Endothelial cell of umbilical vein (primary cell): ENCODE measurements around the gene B3GNT7. TPM values are rescaled to one million over a fixed set of nuclear protein-coding genes. Genes with fewer than 3 reads are reported as not detected.

Experiments
- BruUV-seq: library from RNA; stranded (reverse); fragments of 400-500 nt; replicated peaks from 2 replicates; lab custom pipeline; 2021; lab: Mats Ljungman, UMichigan
- CTCF ChIA-PET: fragments of 300-600, 350-600 bp; sonication (Branson Sonifier 250); formaldehyde crosslinking; loops from one replicate; lab custom pipeline; 2021; ENCODE audit warnings: antibody characterized with exemption, inconsistent platforms; lab: Charles Lee
- POLR2A ChIA-PET: fragments of 300-600, 350-600 bp; sonication (Branson Sonifier 250); formaldehyde crosslinking; loops from one replicate; lab custom pipeline; 2021; ENCODE audit warnings: antibody characterized with exemption, inconsistent platforms; lab: Charles Lee
- DNase-seq: peaks from one replicate; pipeline ENCODE4 v3.0.0-alpha.2; 2011; ENCODE audit warnings: low read depth, low spot score
- FAIRE-seq: peaks from 2 replicates; lab custom pipeline; 2011; peaks lifted over from hg19 to GRCh38; lab: Jason Lieb, UNC
- H2AFZ ChIP-seq: 2 replicates; pipeline ENCODE4 v1.6.0; 2012; ENCODE audit warnings: low read depth, low read length, control low read depth, inconsistent platforms
- H3K27ac ChIP-seq: 2 replicates; pipeline ENCODE4 v1.5.1; 2011; ENCODE audit warnings: low read depth, mild to moderate bottlenecking, control low read depth, low read length, moderate library complexity; ENCODE audit not compliant: insufficient read depth
- H3K27me3 ChIP-seq, 2 experiments: 2 replicates each; pipeline versions ENCODE4 v1.6.0 to v1.6.1; 2011; ENCODE audit warnings: low read length in 2 of 2, mixed read lengths in 1 of 2; ENCODE audit not compliant: control insufficient read depth in 2 of 2, insufficient read depth in 2 of 2
- H3K36me3 ChIP-seq, 2 experiments: 2 replicates in 1 of 2; 3 replicates in 1 of 2; pipeline ENCODE4 v1.5.1; 2011; ENCODE audit warnings: low read length in 2 of 2, mild to moderate bottlenecking in 1 of 2, moderate library complexity in 1 of 2; ENCODE audit not compliant: control insufficient read depth in 2 of 2, insufficient read depth in 2 of 2; ENCODE audit errors: extremely low read depth in 1 of 2
- H3K4me1 ChIP-seq: 3 replicates; pipeline ENCODE4 v1.5.1; 2011; ENCODE audit warnings: mild to moderate bottlenecking, low read length; ENCODE audit not compliant: control insufficient read depth, insufficient read depth; ENCODE audit errors: extremely low read depth
- H3K4me2 ChIP-seq: 2 replicates; pipeline ENCODE4 v1.6.1; 2011; ENCODE audit warnings: low read length, control low read depth, mixed read lengths; ENCODE audit not compliant: insufficient read depth
- H3K4me3 ChIP-seq, 3 experiments: fragments of 200-600 bp in 1 of 3; sonication (generic), shearing (Covaris generic) in 1 of 3; replicated peaks in 1 of 3; 2 replicates each; pipeline ENCODE4 v1.5.1; 2011 to 2016; ENCODE audit warnings: control low read depth in 3 of 3, low read length in 3 of 3, mild to moderate bottlenecking in 2 of 3, inconsistent platforms in 1 of 3, low read depth in 1 of 3, moderate library complexity in 1 of 3; ENCODE audit not compliant: insufficient read depth in 1 of 3
- H3K79me2 ChIP-seq: 2 replicates; pipeline ENCODE4 v1.6.0; 2012; ENCODE audit warnings: low read length, inconsistent platforms; ENCODE audit not compliant: control insufficient read depth, insufficient read depth
- H3K9ac ChIP-seq: replicated peaks from 2 replicates; pipeline ENCODE3; 2011; ENCODE audit warnings: low read length, control low read depth; ENCODE audit not compliant: insufficient read depth; ENCODE audit errors: extremely low read depth
- H3K9me1 ChIP-seq: replicated peaks from 3 replicates; pipeline ENCODE4 v1.6.0; 2011; ENCODE audit warnings: mild to moderate bottlenecking, low read length; ENCODE audit not compliant: control insufficient read depth, insufficient read depth; ENCODE audit errors: extremely low read depth
- H3K9me3 ChIP-seq: replicated peaks from 2 replicates; pipeline ENCODE4 v1.5.1; 2012; ENCODE audit warnings: low read length, inconsistent platforms; ENCODE audit not compliant: control insufficient read depth, insufficient read depth
- H4K20me1 ChIP-seq: replicated peaks from 2 replicates; pipeline ENCODE3; 2011; ENCODE audit warnings: mild to moderate bottlenecking, low read length; ENCODE audit not compliant: control insufficient read depth, insufficient read depth; ENCODE audit errors: extremely low read depth
- FOS ChIP-seq: IDR thresholded peaks from 2 replicates; pipeline ENCODE4 v1.6.1; 2011; ENCODE audit warnings: mild to moderate bottlenecking, low read length, moderate library complexity, borderline replicate concordance; ENCODE audit not compliant: insufficient read depth
- GATA2 ChIP-seq: IDR thresholded peaks from 2 replicates; pipeline ENCODE4 v1.7.0; 2011; ENCODE audit warnings: low read depth, mild to moderate bottlenecking, moderate library complexity, mixed read lengths, low read length; ENCODE audit not compliant: insufficient read length, insufficient read depth
- JUN ChIP-seq: IDR thresholded peaks from 2 replicates; pipeline ENCODE4 v1.6.1; 2011; ENCODE audit warnings: borderline replicate concordance, low read depth; ENCODE audit not compliant: insufficient read length, insufficient read depth
- MYC ChIP-seq: IDR thresholded peaks from one replicate; pipeline ENCODE4 v1.6.1; 2011; ENCODE audit warnings: mild to moderate bottlenecking, low read depth, low read length
- POLR2A ChIP-seq: IDR thresholded peaks from 2 replicates; pipeline ENCODE4 v1.6.1; 2012; ENCODE audit warnings: low read depth, mild to moderate bottlenecking, control low read depth, low read length
- POLR2AphosphoS5 ChIP-seq: IDR thresholded peaks from 2 replicates; pipeline ENCODE4 v1.6.1; 2012; ENCODE audit warnings: low read depth, mild to moderate bottlenecking, control low read depth, low read length, moderate library complexity; ENCODE audit not compliant: insufficient read depth
- dilution Hi-C: fragments of 300-500 bp; cut with MboI; formaldehyde crosslinking; loops from one replicate; pipeline ENCODE4 v1.15.0; 2019; ENCODE audit warnings: low sequenced_read_pairs; ENCODE audit not compliant: extremely low pct_ligation_motif_present
- intact Hi-C: fragments of 100-400 bp; cut with micrococcal nuclease; formaldehyde crosslinking; loops from one replicate; pipeline ENCODE4 v1.10.0; 2022
- polyA plus RNA-seq, 4 experiments: library from polyadenylated mRNA; depleted of rRNA in 3 of 4; stranded (reverse) in 3 of 4; unstranded in 1 of 4; fragments of >200 nt; gene quantifications; 2 replicates each; pipeline versions ENCODE4 v1.2.1 to v1.2.3, GENCODE V29; 2011 to 2012; ENCODE audit warnings: missing spikeins in 1 of 4
- total RNA-seq: library from RNA; stranded (reverse); gene quantifications from 2 replicates; pipeline ENCODE4 v1.2.3, GENCODE V29; 2021
- TF ChIP-seq, protein P1 (sequence below), 2 donors: IDR thresholded peaks; 1 replicate in 1 of 2; 2 replicates in 1 of 2; pipeline ENCODE4 v1.5.1; 2011; ENCODE audit warnings: low read length in 2 of 2, mild to moderate bottlenecking in 2 of 2, moderate library complexity in 2 of 2, control low read depth in 1 of 2, inconsistent platforms in 1 of 2, low read depth in 1 of 2; ENCODE audit not compliant: insufficient read depth in 1 of 2; ENCODE audit errors: extremely low read depth in 1 of 2
- TF ChIP-seq, protein P2 (sequence below): IDR thresholded peaks from 2 replicates; pipeline ENCODE4 v1.6.1; 2011; ENCODE audit not compliant: insufficient read depth, insufficient read length

Gene B3GNT7
- total and polyA plus RNA-seq, 2 donors (not counting 3 experiments of a cell fraction or from before 2014, with no cell fraction given): 0.39 to 1.2 TPM

DNA sequence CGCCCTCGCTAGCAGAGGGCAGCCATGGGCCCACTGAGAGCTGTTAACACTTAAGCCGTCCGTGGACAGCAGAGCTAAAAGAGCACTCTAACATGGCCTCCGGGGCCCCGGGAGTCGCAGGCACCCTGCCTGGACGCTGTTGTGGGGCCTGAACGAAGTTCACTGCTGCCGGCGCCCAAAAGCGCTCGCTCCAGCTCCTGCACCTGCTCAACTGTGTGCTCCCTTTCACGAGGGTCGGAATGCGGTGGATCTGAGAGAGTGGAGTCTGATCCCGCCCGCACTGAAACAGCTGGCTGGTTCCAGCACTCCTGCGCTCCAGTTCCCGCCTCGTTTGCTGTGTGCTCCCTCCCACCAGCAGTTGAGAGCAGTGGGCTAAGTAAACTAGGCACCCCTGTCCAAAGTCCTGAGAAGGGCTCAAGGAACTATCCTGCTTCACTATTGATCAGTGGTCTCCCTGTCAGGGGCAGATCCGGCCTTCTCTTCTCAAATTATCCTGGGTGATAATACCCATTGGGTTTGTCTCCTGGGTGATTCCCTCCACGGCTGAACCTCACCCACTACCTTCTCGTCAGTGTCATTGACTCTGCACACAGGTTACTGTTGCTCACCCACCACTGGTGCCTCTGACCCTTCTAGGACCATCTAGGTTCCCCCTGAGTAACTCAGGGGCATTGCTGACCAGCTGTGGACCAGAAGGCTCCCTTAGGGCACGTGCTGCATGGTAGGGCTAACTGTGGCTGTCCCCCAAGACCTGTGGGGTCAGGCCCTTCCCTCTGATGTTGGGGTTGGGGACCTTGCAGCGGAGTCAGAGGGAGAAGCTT, 23.5 kb downstream of the B3GNT7 start:
- Histone ChIP-seq H3K4me1 (no peaks in the 10 kb centered on the region), H3K9ac (no peak overlapping the region), H3K4me2 (no peak overlapping the region), H2AFZ (no peak overlapping the region), H3K4me3 (no peak overlapping the region), H3K27me3 (no peaks in the 10 kb centered on the region), H3K36me3 (no peaks in the 10 kb centered on the region), H4K20me1 (no peaks in the 10 kb centered on the region), H3K9me3 (no peaks in the 10 kb centered on the region), H3K27ac (no peak overlapping the region), H3K79me2 (no peaks in the 10 kb centered on the region), H3K9me1 (no peaks in the 10 kb centered on the region)
- ChIA-PET POLR2A (no interaction called here), CTCF (interaction anchor here (1.2 to 4.6 kb wide), 3 partner anchors 8 to 191 kb away, joined by 3 to 18 read pairs (median 4); no protein-coding TSS in a partner anchor)
- dilution Hi-C loops: no loop called here
- DNase-seq: no peak
- intact Hi-C loops: no loop called here
- BruUV-seq: no TSS peak
- TF ChIP-seq POLR2AphosphoS5: no peak
- TF ChIP-seq JUN: no peak
- no peak for TF ChIP-seq MYC
- no peak for TF ChIP-seq FOS
- TF ChIP-seq, protein P1, sequence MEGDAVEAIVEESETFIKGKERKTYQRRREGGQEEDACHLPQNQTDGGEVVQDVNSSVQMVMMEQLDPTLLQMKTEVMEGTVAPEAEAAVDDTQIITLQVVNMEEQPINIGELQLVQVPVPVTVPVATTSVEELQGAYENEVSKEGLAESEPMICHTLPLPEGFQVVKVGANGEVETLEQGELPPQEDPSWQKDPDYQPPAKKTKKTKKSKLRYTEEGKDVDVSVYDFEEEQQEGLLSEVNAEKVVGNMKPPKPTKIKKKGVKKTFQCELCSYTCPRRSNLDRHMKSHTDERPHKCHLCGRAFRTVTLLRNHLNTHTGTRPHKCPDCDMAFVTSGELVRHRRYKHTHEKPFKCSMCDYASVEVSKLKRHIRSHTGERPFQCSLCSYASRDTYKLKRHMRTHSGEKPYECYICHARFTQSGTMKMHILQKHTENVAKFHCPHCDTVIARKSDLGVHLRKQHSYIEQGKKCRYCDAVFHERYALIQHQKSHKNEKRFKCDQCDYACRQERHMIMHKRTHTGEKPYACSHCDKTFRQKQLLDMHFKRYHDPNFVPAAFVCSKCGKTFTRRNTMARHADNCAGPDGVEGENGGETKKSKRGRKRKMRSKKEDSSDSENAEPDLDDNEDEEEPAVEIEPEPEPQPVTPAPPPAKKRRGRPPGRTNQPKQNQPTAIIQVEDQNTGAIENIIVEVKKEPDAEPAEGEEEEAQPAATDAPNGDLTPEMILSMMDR (IDR thresholded peaks at IDR 0.05; ENCODE audit: extremely low read depth in 1 of 2, insufficient read depth in 1 of 2, low read depth in 1 of 2, low read length in 2 of 2): no peak
- no peak for TF ChIP-seq GATA2
- TF ChIP-seq POLR2A: no peak
- TF ChIP-seq, protein P2, sequence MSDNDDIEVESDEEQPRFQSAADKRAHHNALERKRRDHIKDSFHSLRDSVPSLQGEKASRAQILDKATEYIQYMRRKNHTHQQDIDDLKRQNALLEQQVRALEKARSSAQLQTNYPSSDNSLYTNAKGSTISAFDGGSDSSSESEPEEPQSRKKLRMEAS: no peak
- FAIRE-seq: no peak
